SK-N-SH (cell line): ENCODE measurements around the gene OPN1SW.

ENCODE experiments used
- CHD2 ChIP-seq: fragments of 150-350 bp; IDR thresholded peaks from 2 replicates; pipeline ENCODE4 v1.6.1; 2018; ENCODE audit warnings: low read length; ENCODE audit not compliant: partially characterized antibody
- FOXM1 ChIP-seq: IDR thresholded peaks from 2 replicates; pipeline ENCODE4 v1.4.0; 2012; ENCODE audit warnings: low read depth, mild to moderate bottlenecking
- IRF3 ChIP-seq: fragments of 150-350 bp; IDR thresholded peaks from 2 replicates; pipeline ENCODE4 v1.6.1; 2016; ENCODE audit warnings: mild to moderate bottlenecking, low read depth, low read length
- MAX ChIP-seq: IDR thresholded peaks from 2 replicates; pipeline ENCODE4 v1.4.0; 2012; ENCODE audit warnings: low read depth
- MXI1 ChIP-seq: IDR thresholded peaks from 2 replicates; pipeline ENCODE4 v1.6.1; 2012; ENCODE audit warnings: mild to moderate bottlenecking, low read depth, low read length, improper control_type of control experiment
- POLR2AphosphoS5 ChIP-seq: IDR thresholded peaks from 2 replicates; pipeline ENCODE4 v1.6.1; 2012; ENCODE audit warnings: low read depth, low read length
- TAF1 ChIP-seq: IDR thresholded peaks from 2 replicates; pipeline ENCODE4 v1.6.1; 2012; ENCODE audit warnings: low read depth, mild to moderate bottlenecking, low read length, moderate library complexity, borderline replicate concordance
- TCF12 ChIP-seq: IDR thresholded peaks from 2 replicates; pipeline ENCODE4 v1.4.0; 2012
- USF1 ChIP-seq: IDR thresholded peaks from 2 replicates; pipeline ENCODE4 v1.4.0; 2012; ENCODE audit warnings: low read depth, borderline replicate concordance
- YY1 ChIP-seq: IDR thresholded peaks from 2 replicates; pipeline ENCODE4 v1.4.0; 2012; ENCODE audit warnings: low read depth, mild to moderate bottlenecking
- TF ChIP-seq, protein P1 (sequence below): fragments of 200-600 bp; sonication (generic); IDR thresholded peaks from 2 replicates; pipeline ENCODE4 v1.6.1; 2017; ENCODE audit warnings: antibody characterized with exemption, mild to moderate bottlenecking, moderate library complexity
- TF ChIP-seq, protein P2 (sequence below): IDR thresholded peaks from 2 replicates; pipeline ENCODE4 v1.6.1; 2012; ENCODE audit warnings: mild to moderate bottlenecking, low read depth, low read length, moderate library complexity

DNA sequence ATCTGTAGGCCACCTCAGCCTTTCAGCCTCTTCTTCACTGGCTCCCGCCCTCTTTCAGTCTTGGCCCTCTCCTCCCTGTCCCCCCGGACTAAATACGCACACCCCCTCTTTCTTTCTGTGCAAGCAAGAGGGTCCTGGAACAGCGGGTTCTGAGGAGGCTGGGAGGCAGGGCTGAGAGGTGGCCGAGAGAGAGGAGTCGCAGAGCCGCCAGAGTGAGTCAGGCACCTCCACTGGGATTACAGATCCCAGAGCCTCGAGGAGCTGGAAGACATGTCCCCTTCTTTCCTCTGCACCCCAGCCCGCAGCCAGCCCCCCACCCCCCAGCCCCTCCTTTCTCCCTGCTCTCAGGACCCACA lies 16.4 kb upstream of the OPN1SW start:
- TF ChIP-seq, protein P1, sequence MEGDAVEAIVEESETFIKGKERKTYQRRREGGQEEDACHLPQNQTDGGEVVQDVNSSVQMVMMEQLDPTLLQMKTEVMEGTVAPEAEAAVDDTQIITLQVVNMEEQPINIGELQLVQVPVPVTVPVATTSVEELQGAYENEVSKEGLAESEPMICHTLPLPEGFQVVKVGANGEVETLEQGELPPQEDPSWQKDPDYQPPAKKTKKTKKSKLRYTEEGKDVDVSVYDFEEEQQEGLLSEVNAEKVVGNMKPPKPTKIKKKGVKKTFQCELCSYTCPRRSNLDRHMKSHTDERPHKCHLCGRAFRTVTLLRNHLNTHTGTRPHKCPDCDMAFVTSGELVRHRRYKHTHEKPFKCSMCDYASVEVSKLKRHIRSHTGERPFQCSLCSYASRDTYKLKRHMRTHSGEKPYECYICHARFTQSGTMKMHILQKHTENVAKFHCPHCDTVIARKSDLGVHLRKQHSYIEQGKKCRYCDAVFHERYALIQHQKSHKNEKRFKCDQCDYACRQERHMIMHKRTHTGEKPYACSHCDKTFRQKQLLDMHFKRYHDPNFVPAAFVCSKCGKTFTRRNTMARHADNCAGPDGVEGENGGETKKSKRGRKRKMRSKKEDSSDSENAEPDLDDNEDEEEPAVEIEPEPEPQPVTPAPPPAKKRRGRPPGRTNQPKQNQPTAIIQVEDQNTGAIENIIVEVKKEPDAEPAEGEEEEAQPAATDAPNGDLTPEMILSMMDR: no peak
- TF ChIP-seq USF1: no peak
- no peak for TF ChIP-seq MXI1
- TF ChIP-seq TAF1: no peak
- no peak for TF ChIP-seq POLR2AphosphoS5
- TF ChIP-seq, protein P2, sequence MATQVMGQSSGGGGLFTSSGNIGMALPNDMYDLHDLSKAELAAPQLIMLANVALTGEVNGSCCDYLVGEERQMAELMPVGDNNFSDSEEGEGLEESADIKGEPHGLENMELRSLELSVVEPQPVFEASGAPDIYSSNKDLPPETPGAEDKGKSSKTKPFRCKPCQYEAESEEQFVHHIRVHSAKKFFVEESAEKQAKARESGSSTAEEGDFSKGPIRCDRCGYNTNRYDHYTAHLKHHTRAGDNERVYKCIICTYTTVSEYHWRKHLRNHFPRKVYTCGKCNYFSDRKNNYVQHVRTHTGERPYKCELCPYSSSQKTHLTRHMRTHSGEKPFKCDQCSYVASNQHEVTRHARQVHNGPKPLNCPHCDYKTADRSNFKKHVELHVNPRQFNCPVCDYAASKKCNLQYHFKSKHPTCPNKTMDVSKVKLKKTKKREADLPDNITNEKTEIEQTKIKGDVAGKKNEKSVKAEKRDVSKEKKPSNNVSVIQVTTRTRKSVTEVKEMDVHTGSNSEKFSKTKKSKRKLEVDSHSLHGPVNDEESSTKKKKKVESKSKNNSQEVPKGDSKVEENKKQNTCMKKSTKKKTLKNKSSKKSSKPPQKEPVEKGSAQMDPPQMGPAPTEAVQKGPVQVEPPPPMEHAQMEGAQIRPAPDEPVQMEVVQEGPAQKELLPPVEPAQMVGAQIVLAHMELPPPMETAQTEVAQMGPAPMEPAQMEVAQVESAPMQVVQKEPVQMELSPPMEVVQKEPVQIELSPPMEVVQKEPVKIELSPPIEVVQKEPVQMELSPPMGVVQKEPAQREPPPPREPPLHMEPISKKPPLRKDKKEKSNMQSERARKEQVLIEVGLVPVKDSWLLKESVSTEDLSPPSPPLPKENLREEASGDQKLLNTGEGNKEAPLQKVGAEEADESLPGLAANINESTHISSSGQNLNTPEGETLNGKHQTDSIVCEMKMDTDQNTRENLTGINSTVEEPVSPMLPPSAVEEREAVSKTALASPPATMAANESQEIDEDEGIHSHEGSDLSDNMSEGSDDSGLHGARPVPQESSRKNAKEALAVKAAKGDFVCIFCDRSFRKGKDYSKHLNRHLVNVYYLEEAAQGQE: no peak
- no peak for TF ChIP-seq IRF3
- TF ChIP-seq YY1: no peak
- no peak for TF ChIP-seq TCF12
- no peak for TF ChIP-seq MAX
- no peak for TF ChIP-seq CHD2
- TF ChIP-seq FOXM1: no peak
